Measurements from ENCODE around the gene TMEM87A.
"Not testable (repeated sequence)": the region's sequence is repeated elsewhere in the genome, so short reads cannot be mapped to it uniquely, and the experiment has no call there.

TMEM87A gene

GRCh38 chr15:42267286-42267685 is 5.9 kb downstream of the TMEM87A start:
- DNase-seq: no peak

DNA sequence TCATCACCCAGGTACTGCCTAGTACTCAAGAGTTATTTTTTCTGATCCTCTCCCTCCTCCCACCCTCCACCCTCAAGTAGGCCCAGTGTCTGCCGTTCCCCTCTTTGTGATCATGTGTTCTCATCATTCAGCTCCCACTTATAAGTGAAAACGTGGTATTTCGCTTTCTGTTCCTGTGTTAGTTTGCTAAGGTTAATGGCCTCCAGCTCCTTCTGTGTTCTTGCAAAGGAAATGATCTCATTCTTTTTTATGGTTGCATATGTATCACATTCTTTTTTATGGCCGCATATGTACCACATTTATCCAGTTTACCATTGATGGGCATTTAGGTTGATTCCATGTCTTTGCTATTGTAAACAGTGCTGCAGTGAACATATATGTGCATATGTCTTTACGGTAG is 8.4 kb downstream of the TMEM87A start:
- DNase-seq: no peak

DNA sequence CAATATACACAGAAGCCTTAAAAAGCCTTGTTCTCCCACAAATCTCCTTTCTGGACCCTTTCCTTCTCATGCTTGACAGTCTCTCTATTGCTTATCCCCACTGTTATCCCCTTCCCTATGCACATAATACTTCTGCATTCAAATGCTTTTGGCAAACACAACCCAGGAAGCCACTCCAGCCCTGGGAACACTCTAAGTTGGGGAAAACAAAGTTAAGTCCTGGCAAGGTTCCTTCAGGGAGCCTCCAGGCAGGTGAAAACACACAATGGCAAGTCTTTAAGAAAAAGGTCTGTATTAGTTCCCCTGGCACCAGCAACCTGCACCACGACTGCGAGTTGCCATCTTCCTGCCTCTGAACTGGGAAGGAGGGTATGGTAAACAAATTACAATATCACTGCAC is 19.9 kb downstream of the TMEM87A start:
- DNase-seq: no peak

DNA sequence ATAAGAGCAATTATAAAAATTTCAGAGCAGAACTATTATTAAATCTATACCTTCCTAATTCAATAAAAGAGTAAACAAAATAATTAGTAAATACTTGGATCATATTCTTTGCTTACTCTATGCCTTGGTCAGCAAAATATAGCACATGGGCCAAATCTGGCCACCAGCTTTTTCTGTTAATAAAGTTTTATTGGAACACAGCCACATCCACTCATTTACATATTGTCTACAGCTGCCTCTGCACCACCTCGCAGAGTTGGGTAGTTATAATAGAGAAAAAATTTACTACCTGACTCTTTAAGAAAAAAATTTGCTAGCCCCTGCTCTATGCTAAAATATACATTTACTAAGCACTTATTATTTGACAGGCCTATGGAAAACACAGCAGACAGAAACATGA is 32.4 kb downstream of the TMEM87A start:
- DNase-seq: no peak

DNA sequence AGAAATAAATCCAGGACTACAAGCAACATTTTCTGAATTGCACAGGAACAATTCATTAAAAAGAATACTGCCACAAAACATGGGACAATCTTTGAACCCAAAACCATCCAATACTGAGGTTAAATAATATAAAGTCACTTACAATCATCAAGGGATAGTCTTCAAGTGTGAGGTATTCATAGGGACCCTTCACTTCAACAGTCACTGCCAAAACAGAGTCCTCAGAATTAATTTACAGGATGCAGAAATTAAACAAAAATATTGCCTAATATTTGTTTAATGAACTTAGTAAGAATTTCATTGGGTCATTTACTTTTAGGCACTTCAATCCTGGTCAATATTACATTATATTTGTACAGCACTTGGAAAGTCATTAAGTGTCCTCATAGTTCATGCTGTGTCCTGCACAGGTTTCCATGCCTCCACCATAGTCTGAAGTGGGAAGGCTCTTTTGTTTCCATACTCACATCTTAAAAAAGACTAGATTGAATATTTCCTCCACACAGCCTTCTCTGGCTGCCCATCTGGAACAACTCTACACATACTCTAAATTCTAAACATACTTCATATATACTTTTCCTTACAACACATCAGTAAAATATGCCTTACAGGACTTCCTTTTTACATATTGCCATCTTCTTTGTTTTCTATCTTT is 33.6 kb downstream of the TMEM87A start:
- DNase-seq: no peak

DNA sequence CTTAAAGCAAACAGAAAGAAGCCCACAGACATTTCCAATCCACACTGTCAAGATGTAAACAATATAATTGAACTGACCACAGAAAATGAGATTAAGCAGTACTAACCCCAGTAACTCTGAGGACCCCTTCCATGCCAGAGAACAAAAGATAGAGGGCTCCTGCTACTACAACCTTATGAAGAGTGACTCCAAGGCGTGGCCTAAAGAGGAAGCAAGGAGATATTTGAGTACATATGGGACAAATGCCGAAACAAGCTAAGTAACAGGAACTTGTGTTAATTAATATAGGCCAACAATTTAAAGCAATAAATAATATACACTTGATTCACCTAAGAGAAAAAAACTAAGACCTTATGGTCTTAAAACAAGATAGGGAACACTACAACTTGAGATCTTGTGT is 40.1 kb downstream of the TMEM87A start:
- DNase-seq: no peak

DNA sequence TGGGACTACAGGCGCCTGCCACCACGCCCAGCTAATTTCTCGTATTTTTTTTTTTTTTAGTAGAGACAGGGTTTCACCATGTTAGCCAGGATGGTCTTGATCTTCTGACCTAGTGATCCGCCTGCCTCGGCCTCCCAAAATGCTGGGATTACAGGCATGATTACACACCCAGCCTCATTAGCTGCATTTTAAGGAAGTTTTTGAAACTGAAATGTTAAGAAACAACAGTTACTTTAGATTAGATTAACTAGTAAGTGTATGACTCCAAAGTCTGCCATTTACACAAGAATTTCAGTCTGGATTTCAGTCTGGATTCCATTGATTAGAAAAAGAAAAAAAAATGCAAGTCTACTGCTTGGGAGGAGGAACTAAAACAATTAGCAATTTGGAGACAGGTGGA is 40.6 kb downstream of the TMEM87A start:
- no peak for DNase-seq

- DNase-seq: no peak
Observed at GRCh38 chr15:42231088-42231487, 42.1 kb downstream of the TMEM87A start.

- not testable (repeated sequence) for DNase-seq
Observed at GRCh38 chr15:42228981-42229380, 44.3 kb downstream of the TMEM87A start.

GRCh38 chr15:42228036-42228435 is 45.2 kb downstream of the TMEM87A start:
- DNase-seq: no peak

DNA sequence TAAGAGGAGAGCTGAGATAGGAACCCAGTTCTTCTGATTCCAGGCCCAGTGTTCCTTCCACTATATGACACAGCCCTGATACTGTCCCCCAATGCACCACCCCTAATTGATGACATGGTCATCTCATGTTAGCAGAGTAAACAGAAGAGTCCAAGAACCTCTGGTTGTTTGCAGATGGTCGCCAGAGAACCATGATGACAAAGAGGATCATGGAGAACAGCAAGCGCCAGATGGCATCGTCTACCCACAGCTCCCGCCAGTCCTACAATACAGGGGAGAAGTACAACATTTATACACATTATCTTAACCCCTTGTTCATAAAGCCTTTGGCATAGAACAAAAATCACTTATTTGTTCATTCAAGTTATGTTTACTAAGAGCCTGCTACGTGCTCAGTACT is 46.6 kb downstream of the TMEM87A start:
- no peak for DNase-seq

GRCh38 chr15:42220216-42220615 is 53.0 kb downstream of the TMEM87A start:
- DNase-seq: no peak

DNA sequence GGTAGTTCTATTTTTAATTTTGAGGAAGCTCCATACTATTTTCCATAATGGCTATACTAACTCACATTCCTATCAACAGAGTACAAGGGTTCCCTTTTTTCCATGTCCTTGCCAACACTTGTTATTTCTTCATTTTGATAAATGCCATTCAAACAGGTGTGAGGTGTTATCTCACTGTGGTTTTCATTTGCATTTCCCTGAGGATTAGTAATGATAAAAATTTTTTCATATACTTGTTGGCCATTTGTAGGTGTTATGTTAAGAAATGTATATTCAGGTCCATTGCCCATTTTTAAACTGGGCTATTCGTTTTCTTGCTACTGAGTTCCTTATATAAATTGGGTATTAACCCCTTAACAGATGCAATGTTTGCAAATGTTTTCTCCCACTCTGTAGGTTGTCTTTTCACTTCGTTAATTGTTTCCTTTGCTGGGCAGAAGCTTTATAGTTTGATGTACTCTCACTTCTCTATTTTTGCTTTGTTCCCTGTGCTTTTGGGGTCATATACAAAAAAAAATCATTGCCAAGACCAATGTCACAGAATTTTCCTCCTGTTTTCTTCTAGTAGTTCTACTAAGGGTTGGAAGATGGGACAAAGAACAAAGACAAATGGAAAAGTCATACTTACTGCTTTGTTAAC is 54.2 kb downstream of the TMEM87A start:
- DNase-seq: no peak

- DNase-seq: no peak
Observed at GRCh38 chr15:42217568-42217967, 55.7 kb downstream of the TMEM87A start.

DNA sequence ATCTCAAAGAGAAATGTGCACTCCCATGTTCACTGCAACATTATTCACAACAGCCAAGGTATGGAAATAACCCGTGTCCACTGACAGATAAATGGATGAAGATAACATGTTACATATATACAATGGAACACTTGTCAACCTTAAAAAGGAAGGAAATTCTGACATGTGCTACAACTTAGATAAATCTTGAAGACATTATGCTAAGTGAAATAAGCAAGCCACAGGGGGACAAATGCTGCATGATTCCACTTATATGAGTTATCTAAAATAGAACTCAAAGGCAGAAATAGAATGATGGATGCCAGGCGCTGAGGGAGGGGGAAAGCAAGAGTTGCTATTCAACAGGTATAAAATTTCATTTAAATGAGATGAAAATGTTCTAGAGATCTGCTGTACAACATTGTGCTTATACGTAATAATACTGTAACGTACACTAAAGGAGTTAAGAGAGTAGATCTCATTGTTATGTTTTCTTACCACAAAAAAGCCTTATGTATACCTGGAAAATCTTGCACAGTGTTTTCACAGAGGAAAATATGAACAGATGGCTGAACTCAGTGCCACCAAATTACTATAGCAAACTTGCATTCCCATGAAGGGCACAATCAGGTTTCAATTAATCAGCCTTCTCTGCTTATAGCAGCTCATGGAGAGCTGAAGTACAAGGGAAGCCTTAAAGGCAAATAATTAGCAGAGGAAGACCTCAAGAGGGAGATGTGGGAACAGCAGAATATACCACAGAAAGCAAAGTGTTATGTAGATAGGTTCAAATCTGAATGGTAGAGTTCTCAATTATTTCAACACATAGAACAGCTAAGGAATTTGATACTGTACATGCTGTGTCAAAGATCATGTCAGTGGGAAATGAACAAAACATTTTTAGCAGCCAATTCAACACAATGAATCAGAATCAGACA is 57.1 kb downstream of the TMEM87A start:
- no peak for DNase-seq

- no peak for DNase-seq
Observed at GRCh38 chr15:42214600-42214999, 58.6 kb downstream of the TMEM87A start.

GRCh38 chr15:42213511-42213910 is 59.7 kb downstream of the TMEM87A start:
- no peak for DNase-seq

DNA sequence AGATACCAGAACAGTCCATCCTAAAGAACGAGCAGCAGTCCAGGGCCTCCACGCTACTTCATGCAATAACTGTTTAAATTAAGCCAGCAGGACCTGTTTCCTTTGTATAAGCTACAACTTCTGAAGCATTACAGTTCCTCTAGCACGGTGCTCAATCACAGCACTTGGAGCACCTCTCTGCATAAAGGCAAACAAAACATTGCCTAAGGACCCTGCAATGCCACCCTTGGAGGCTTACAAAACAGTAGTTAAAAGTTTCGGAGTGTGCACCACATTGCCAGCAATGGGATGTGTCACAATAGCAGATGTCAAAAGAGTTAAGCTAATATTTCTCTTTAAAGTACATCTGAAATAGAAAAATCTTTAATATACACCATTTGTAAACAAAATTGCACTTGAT is 62.5 kb downstream of the TMEM87A start:
- DNase-seq: no peak

- peak; percentile 79 for DNase-seq
Observed at GRCh38 chr15:42207674-42208579, 65.3 kb downstream of the TMEM87A start, which contains the start of gene VPS39. Gene VPS39 (minus strand): TSS chr15:42208304. CDS start chr15:42208153, 151 bp downstream.

GRCh38 chr15:42206406-42206805 is 66.8 kb downstream of the TMEM87A start:
- no peak for DNase-seq

- no peak for DNase-seq
Observed at GRCh38 chr15:42203891-42204290, 69.3 kb downstream of the TMEM87A start.

GRCh38 chr15:42202653-42203052 is 70.6 kb downstream of the TMEM87A start:
- no peak for DNase-seq

GRCh38 chr15:42201801-42202200 is 71.4 kb downstream of the TMEM87A start:
- DNase-seq: no peak

Measured in activated CD8-positive, alpha-beta memory T cell treated with anti-CD3 and anti-CD28 coated beads, Interleukin-2, amount 50 U/mL, for 4 hours (primary cell).